Epithelial cell of proximal tubule (primary cell): Measurements from ENCODE around the gene VCL. TPM values are rescaled to one million over a fixed set of nuclear protein-coding genes. Genes with fewer than 3 reads are reported as not detected.
"Not testable (repeated sequence)": the region's sequence is repeated elsewhere in the genome, so short reads cannot be mapped to it uniquely, and the experiment has no call there.

Experiments
- DNase-seq: peaks from one replicate; pipeline ENCODE4 v3.0.0-alpha.2; 2011; ENCODE audit warnings: low read depth
- H3K4me3 ChIP-seq: 2 replicates; pipeline ENCODE4 v1.5.1; 2011; ENCODE audit warnings: low read depth, mild to moderate bottlenecking, low read length
- total RNA-seq: library from RNA; depleted of rRNA; stranded (reverse); fragments of >200 nt; gene quantifications from 2 replicates; pipeline ENCODE4 v1.2.3, GENCODE V29; 2015
- TF ChIP-seq, protein P1 (sequence below): conservative IDR thresholded peaks from 2 replicates; pipeline ENCODE4 v1.5.1; 2012; ENCODE audit warnings: low read depth, mild to moderate bottlenecking, low read length

The VCL gene
- total RNA-seq, 1 donor from 2014 or later: 228 TPM

DNA sequence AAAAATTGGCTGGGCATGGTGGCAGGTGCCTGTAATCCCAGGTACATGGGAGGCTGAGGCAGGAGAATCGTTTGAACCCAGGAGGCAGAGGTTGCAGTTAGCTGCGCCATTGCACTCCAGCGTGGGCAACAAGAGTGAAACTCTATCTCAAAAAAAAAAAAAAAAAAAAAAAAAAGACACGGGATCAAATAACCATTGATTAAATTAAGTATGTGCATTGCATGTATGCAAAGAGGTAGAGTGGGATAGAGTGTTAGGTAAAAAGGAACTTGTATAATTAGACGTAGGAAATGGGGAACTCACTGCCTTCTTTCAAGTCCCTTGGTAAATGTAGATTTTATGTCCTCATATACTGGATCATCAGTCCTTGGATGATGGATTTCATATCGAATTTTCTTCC lies 13.1 kb downstream of the VCL start:
- no peak for DNase-seq
- H3K4me3 ChIP-seq: no peak overlapping the region
- TF ChIP-seq, protein P1, sequence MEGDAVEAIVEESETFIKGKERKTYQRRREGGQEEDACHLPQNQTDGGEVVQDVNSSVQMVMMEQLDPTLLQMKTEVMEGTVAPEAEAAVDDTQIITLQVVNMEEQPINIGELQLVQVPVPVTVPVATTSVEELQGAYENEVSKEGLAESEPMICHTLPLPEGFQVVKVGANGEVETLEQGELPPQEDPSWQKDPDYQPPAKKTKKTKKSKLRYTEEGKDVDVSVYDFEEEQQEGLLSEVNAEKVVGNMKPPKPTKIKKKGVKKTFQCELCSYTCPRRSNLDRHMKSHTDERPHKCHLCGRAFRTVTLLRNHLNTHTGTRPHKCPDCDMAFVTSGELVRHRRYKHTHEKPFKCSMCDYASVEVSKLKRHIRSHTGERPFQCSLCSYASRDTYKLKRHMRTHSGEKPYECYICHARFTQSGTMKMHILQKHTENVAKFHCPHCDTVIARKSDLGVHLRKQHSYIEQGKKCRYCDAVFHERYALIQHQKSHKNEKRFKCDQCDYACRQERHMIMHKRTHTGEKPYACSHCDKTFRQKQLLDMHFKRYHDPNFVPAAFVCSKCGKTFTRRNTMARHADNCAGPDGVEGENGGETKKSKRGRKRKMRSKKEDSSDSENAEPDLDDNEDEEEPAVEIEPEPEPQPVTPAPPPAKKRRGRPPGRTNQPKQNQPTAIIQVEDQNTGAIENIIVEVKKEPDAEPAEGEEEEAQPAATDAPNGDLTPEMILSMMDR: no peak

DNA sequence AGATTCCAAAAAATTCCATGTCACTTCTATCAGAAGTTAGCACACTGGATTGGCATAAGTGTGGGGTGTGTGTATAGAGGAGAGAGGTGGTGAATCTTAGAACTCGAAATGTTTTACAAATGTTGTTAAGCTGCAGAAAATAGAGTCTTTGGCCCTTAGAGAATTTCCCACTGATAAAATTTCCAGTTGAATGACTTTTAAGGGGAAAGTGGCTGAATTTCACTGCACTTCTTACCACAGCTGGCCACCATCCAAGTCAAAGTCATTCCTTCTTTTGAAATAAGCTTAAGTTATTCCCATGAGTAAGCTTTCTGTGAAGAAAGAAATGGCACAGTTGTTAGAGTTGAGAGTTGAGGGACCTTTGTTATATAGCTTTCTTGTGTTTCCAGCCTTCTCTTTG lies 13.9 kb downstream of the VCL start:
- TF ChIP-seq, protein P1: no peak
- peak; percentile 79 for DNase-seq
- H3K4me3 ChIP-seq: peak overlapping the region; percentile 10

DNA sequence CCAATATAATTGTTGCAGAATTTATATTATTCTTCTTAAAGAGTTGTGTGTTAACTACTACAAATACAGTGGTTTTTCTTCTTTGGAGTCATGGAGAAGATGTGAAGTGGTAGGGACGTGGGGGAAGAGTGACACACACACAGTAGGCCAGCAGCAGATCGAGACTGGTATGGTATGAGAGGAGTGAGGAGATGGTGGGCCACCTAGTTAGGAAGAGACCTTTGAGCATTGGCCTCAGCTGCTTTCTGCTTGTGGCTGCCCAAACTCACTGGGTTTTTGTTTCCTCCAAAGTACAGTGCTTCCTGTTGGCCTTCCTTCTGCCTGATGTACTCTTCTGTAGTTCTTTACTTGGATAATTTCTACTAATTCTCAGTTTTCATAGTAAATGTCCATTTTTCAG lies 14.6 kb downstream of the VCL start:
- no peak for DNase-seq
- TF ChIP-seq, protein P1: no peak
- H3K4me3 ChIP-seq: no peak overlapping the region

DNA sequence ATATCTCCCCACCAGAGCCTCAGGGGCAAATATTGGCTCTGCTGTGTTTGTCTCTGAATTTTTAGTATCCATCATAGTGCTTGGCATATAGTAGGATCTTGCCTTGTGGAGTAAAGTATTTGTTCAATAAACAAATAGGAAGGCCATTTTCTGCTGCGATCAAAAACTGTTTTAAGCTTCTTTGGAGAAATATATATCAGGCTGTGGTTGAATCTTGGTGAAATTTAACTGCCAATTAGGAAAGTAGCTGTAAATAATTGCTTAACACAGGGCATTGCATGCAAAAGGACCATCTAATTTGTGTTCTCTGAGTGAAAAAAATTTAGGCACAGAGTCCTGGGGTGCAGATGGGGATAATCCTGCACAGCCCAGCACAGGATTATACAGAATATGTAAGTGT lies 15.1 kb downstream of the VCL start:
- H3K4me3 ChIP-seq: no peak overlapping the region
- no peak for DNase-seq
- TF ChIP-seq, protein P1: no peak

DNA sequence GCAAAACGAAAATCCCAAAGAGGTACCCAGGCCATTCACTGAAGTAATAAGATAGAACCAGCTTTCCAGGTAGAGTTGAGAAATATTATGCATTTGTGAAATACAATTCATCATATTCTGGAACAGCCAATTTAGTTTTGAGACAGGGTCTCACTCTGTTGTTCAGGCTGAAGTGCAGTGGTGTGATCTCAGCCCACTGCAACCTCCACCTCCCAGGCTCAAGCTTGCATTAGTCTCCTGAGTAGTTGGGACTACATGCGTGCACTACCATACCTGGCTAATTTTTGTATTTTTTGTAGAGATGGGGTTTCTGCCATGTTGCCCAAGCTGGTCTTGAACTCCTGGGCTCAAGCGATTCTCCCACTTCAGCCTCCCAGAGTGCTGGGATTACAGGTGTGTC lies 16.7 kb downstream of the VCL start:
- not testable (repeated sequence) for DNase-seq, H3K4me3 ChIP-seq

DNA sequence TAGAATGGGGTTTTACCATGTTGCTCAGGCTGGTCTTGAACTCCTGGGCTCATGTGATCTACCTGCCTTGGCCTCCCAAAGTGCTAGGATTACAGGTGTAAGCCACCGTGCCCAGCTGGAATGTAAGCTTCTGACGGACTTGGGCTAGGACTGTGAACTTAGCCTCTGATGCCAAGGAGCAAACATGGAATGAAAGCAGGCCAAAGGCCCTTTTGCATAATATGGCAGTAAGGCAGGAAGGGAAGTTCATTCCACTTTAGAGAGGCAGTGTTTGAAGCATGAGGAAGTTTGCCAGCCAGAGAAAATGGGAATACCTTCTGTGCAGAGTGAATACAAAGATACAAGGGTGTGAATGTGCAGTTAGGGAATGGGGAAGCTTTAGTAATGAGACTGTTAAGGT lies 20.3 kb downstream of the VCL start:
- H3K4me3 ChIP-seq: no peak overlapping the region
- DNase-seq: no peak
- TF ChIP-seq, protein P1: no peak

DNA sequence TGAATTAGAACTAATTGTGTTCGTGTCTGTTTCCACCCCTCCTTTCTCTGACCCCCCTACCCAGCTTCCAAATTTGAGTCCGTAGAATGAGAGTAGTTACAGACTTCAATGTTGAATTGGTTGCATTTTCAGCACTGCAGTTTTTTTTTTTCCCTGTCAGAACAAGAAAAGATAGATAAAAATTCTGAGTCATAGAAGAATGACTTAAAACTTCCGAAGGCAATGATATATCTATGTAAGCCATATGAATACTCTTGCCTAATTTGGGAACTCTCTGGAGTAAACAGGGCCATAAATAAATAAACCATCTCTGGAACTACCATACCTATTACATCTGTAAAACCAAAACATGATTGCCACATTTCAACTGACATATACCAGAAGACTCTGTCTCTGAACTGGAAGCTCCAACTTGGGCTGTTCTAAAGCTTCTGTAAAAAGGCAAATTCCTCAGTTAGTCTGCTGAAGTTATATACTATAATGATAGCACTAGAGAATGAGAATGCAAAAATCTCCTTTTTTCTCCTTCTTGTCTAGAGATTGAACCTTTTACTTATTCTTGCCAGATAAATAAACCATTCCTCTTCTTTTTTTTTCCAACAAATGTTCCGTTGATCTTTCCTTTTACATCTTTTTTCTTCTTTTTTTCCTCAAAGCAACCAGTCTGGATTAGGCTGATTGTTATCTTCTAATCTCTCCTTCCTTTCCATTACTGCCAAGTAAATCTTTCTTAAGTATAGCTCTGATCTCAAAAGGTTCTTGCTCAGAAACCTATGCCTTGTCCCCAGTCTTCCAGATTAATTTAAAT lies 23.5 kb downstream of the VCL start:
- DNase-seq: no peak
- H3K4me3 ChIP-seq: no peak overlapping the region
- TF ChIP-seq, protein P1: no peak
